Fibroblast of mammary gland (primary cell): ENCODE results near the gene HOXD13.

Experiments
- DNase-seq: peaks from one replicate; pipeline ENCODE4 v3.0.0-alpha.2; 2010; ENCODE audit warnings: low read depth
- H3K4me3 ChIP-seq: 2 replicates; pipeline ENCODE4 v1.5.1; 2011; ENCODE audit warnings: low read depth, mild to moderate bottlenecking, low read length, moderate library complexity; ENCODE audit not compliant: control insufficient read depth
- TF ChIP-seq, protein P1 (sequence below): conservative IDR thresholded peaks from 2 replicates; pipeline ENCODE4 v1.5.1; 2011; ENCODE audit warnings: low read depth, low read length, inconsistent platforms; ENCODE audit not compliant: control insufficient read depth, insufficient read depth

The HOXD13 gene

DNA sequence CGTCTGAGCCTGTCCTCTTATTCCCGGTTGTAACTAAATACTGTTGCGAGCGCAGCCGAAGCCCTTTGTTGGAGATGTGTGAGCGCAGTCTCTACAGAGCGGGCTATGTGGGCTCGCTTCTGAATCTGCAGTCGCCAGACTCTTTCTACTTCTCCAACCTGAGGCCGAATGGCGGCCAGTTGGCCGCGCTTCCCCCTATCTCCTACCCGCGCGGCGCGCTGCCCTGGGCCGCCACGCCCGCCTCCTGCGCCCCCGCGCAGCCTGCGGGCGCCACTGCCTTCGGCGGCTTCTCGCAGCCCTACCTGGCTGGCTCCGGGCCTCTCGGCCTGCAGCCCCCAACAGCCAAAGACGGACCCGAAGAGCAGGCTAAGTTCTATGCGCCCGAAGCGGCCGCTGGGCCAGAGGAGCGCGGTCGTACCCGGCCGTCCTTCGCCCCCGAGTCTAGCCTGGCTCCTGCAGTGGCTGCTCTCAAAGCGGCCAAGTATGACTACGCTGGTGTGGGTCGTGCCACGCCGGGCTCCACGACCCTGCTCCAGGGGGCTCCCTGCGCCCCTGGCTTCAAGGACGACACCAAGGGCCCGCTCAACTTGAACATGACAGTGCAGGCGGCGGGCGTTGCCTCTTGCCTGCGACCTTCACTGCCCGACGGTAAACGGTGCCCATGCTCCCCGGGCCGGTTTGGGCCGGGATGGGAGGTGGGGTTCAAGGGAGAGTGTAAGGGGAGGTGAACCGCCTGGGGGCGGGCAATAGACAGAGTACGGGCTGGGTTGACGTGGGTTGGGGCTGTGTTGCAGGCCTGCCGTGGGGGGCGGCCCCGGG is 7.4 kb downstream of the HOXD13 start, which contains the start of gene HOXD12:
HOXD12 (plus strand) TSS at position 68 of the 819 bp plus-strand sequence; CDS start at position 75, 7 bp downstream.
- TF ChIP-seq, protein P1, sequence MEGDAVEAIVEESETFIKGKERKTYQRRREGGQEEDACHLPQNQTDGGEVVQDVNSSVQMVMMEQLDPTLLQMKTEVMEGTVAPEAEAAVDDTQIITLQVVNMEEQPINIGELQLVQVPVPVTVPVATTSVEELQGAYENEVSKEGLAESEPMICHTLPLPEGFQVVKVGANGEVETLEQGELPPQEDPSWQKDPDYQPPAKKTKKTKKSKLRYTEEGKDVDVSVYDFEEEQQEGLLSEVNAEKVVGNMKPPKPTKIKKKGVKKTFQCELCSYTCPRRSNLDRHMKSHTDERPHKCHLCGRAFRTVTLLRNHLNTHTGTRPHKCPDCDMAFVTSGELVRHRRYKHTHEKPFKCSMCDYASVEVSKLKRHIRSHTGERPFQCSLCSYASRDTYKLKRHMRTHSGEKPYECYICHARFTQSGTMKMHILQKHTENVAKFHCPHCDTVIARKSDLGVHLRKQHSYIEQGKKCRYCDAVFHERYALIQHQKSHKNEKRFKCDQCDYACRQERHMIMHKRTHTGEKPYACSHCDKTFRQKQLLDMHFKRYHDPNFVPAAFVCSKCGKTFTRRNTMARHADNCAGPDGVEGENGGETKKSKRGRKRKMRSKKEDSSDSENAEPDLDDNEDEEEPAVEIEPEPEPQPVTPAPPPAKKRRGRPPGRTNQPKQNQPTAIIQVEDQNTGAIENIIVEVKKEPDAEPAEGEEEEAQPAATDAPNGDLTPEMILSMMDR = no peak
- DNase-seq = no peak
- H3K4me3 ChIP-seq = no peak within 1 kb of the TSS

DNA sequence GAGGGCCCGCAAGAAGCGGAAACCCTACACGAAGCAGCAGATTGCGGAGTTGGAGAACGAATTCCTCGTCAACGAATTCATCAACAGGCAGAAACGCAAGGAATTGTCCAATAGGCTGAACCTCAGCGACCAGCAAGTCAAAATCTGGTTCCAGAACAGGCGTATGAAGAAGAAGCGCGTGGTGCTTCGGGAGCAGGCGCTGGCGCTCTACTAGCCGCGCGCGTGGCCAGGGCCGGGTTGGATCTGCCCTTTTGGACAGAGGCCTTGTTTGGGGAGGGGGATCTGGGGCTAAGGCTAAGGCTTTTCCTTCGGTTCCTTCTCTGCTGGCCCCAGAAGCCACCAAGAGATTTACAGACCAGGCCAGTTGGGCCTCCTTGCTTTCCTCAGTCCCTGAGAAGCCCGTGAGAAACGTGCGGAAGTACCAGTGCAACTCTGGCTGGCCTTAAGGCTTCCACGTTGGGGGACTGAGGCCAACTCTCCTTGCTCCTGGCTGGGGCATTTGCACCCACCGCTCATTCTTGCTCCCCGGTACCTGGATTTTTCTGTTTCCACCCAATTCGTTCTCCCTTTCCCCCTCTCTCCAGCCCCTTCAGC is 8.1 kb downstream of the HOXD13 start:
- H3K4me3 ChIP-seq = no peak overlapping the region
- TF ChIP-seq, protein P1 = no peak
- DNase-seq = no peak

DNA sequence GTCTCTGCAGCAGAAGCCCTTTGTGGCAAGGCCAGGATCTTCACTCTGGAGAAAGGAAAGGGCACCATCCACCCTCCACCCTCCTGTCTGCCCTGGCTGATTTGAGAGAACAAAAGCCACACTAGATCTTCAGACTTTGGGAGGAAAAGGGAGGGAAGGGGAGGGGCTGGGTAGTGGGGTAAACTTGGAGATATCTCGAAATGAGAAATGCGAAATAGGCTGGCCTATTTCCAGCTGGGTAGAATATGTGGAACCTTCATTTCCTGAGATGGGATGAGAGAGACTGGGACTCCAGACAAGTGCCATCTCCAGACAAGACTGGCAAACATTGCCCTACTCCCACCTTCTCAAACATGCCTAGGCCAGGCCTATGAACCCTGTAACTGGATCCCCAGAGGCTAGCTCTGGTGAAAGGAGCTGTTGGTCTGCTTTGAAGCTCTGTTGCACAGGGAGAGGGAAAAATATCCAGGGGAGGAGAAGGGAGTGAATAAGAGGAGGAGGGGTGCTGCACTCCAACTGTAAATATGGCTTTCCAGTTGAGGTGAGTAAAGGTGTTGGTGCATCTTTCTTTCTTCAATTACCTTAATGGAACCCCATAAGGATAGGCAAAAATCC is 8.8 kb downstream of the HOXD13 start:
- H3K4me3 ChIP-seq = no peak overlapping the region
- TF ChIP-seq, protein P1 = no peak
- DNase-seq = no peak

DNA sequence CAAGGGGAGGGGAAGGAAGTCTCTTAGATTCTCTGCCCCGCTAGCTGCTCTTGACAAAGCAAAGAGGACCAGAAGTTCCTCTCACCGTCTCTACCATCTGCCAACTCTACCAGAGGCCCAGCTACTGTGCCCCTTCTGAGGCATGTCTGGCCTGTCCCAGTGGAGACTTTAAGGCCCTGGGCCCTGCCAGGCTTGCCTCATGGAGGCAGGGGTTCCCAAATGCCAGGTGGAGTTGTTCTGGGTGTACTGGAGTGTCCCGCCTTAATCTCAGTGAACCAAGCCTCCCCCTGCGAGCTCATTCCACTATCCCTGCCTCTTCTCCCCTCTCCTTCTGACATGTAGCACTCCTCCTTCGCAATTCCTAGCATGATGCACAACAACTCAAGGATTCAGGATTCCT is 9.3 kb downstream of the HOXD13 start:
- TF ChIP-seq, protein P1 = no peak
- DNase-seq = no peak
- no peak overlapping the region for H3K4me3 ChIP-seq

GRCh38 chr2:176102309-176102866 is 9.9 kb downstream of the HOXD13 start:
- no peak for DNase-seq

GRCh38 chr2:176103194-176103593 is 10.7 kb downstream of the HOXD13 start:
- TF ChIP-seq, protein P1 = no peak
- H3K4me3 ChIP-seq = no peak overlapping the region

More at GRCh38 chr2:176102309-176102866, 9.9 kb downstream of the HOXD13 start:
- TF ChIP-seq, protein P1 = no peak
- no peak overlapping the region for H3K4me3 ChIP-seq

More at GRCh38 chr2:176103194-176103593, 10.7 kb downstream of the HOXD13 start:
- DNase-seq = no peak
